IMR-90 (cell line): Measurements from ENCODE around the gene RAPGEF5. TPM values are rescaled to one million over a fixed set of nuclear protein-coding genes. Genes with fewer than 3 reads are reported as not detected.

Experiments
- ATAC-seq: fragments of 200-7000 bp; cut with Tn5 transposase; 2 replicates; pipeline ENCODE4 v1.9.1; 2020; ENCODE audit warnings: low read depth, mild to moderate bottlenecking, moderate library complexity
- BruUV-seq: library from RNA; stranded (reverse); fragments of 400-500 nt; replicated peaks from 2 replicates; lab custom pipeline; 2021; lab: Mats Ljungman, UMichigan
- CTCF ChIA-PET: fragments of 300-600 bp; formaldehyde crosslinking; extraction: SDS; loops from one replicate; lab custom pipeline; 2021; ENCODE audit warnings: antibody characterized with exemption; lab: Yijun Ruan, JAX
- POLR2A ChIA-PET: fragments of 300-600 bp; sonication (Branson Sonifier 250); formaldehyde crosslinking; loops from one replicate; lab custom pipeline; 2022; ENCODE audit warnings: antibody characterized with exemption; ENCODE audit not compliant: unreplicated experiment; lab: Charles Lee
- DNase-seq: peaks from one replicate; pipeline ENCODE4 v3.0.0; 2013
- H2AFZ ChIP-seq: replicated peaks from 2 replicates; pipeline ENCODE3; 2013; ENCODE audit warnings: low read length, mild to moderate bottlenecking; ENCODE audit not compliant: poor library complexity
- H2AK5ac ChIP-seq: 2 replicates; pipeline ENCODE4 v1.6.1; 2013; ENCODE audit warnings: low read depth, low read length, inconsistent platforms
- H2AK9ac ChIP-seq: replicated peaks from 2 replicates; pipeline ENCODE3; 2013; ENCODE audit warnings: mild to moderate bottlenecking, low read depth, low read length, moderate library complexity; ENCODE audit not compliant: poor library complexity
- H2BK120ac ChIP-seq: 2 replicates; pipeline ENCODE4 v1.6.1; 2013; ENCODE audit warnings: low read depth, low read length, inconsistent platforms
- H2BK15ac ChIP-seq: 3 replicates; pipeline ENCODE4 v1.6.1; 2013; ENCODE audit warnings: low read depth, low read length, inconsistent platforms
- H2BK20ac ChIP-seq: 2 replicates; pipeline ENCODE4 v1.6.1; 2013; ENCODE audit warnings: low read depth, mild to moderate bottlenecking, inconsistent platforms, low read length, moderate library complexity
- H2BK5ac ChIP-seq: 2 replicates; pipeline ENCODE4 v1.6.1; 2013; ENCODE audit warnings: mild to moderate bottlenecking, low read depth, low read length, inconsistent platforms; ENCODE audit not compliant: poor library complexity, severe bottlenecking
- H3K14ac ChIP-seq: replicated peaks from 2 replicates; pipeline ENCODE4 v1.6.1; 2013; ENCODE audit warnings: low read depth, low read length, inconsistent platforms
- H3K18ac ChIP-seq: 2 replicates; pipeline ENCODE4 v1.6.1; 2013; ENCODE audit warnings: low read depth, low read length, control low read depth
- H3K23ac ChIP-seq: 2 replicates; pipeline ENCODE4 v1.6.1; 2013; ENCODE audit warnings: low read depth, low read length, inconsistent platforms
- H3K27ac ChIP-seq: 2 replicates; pipeline ENCODE4 v1.5.1; 2013; ENCODE audit warnings: mild to moderate bottlenecking, control low read depth, low read length; ENCODE audit not compliant: insufficient read depth
- H3K27me3 ChIP-seq: 2 replicates; pipeline ENCODE4 v1.6.1; 2013; ENCODE audit warnings: low read length; ENCODE audit not compliant: control insufficient read depth, insufficient read depth
- H3K36me3 ChIP-seq: 2 replicates; pipeline ENCODE4 v1.6.1; 2013; ENCODE audit warnings: low read length, mixed read lengths; ENCODE audit not compliant: control insufficient read depth, insufficient read depth
- H3K4ac ChIP-seq: 2 replicates; pipeline ENCODE4 v1.6.1; 2013; ENCODE audit warnings: low read depth, low read length, inconsistent platforms
- H3K4me1 ChIP-seq: 2 replicates; pipeline ENCODE4 v1.6.1; 2013; ENCODE audit warnings: low read length, mixed read lengths; ENCODE audit not compliant: control insufficient read depth, insufficient read depth
- H3K4me2 ChIP-seq: 2 replicates; pipeline ENCODE4 v1.6.1; 2013; ENCODE audit warnings: low read depth, mild to moderate bottlenecking, control low read depth, low read length, moderate library complexity
- H3K4me3 ChIP-seq: 2 replicates; pipeline ENCODE4 v1.5.1; 2013; ENCODE audit warnings: low read depth, mild to moderate bottlenecking, control low read depth, low read length, moderate library complexity; ENCODE audit not compliant: insufficient read depth
- H3K56ac ChIP-seq: 2 replicates; pipeline ENCODE4 v1.6.1; 2013; ENCODE audit warnings: low read length, inconsistent platforms; ENCODE audit not compliant: insufficient read depth; ENCODE audit errors: extremely low read depth
- H3K79me1 ChIP-seq, 2 experiments: 2 replicates each; pipeline ENCODE4 v1.6.1; 2013; ENCODE audit warnings: low read length in 2 of 2, inconsistent platforms in 1 of 2, low read depth in 1 of 2
- H3K9ac ChIP-seq: 2 replicates; pipeline ENCODE4 v1.6.1; 2013; ENCODE audit warnings: low read depth, low read length, control low read depth
- H3K9me1 ChIP-seq: 2 replicates; pipeline ENCODE4 v1.6.1; 2013; ENCODE audit warnings: low read length, inconsistent platforms; ENCODE audit not compliant: insufficient read depth
- H3K9me3 ChIP-seq: 2 replicates; pipeline ENCODE4 v1.6.1; 2013; ENCODE audit warnings: low read length; ENCODE audit not compliant: control insufficient read depth, insufficient read depth
- H4K20me1 ChIP-seq: 2 replicates; pipeline ENCODE4 v1.6.1; 2013; ENCODE audit warnings: low read length, inconsistent platforms; ENCODE audit not compliant: insufficient read depth
- H4K5ac ChIP-seq: 2 replicates; pipeline ENCODE4 v1.6.1; 2013; ENCODE audit warnings: mild to moderate bottlenecking, low read depth, low read length, control low read depth
- H4K8ac ChIP-seq, 2 experiments: 2 replicates each; pipeline ENCODE4 v1.6.1; 2013; ENCODE audit warnings: low read depth in 2 of 2, low read length in 2 of 2, control low read depth in 1 of 2, inconsistent platforms in 1 of 2
- H4K91ac ChIP-seq: 2 replicates; pipeline ENCODE4 v1.6.1; 2013; ENCODE audit warnings: low read depth, low read length, inconsistent platforms; ENCODE audit not compliant: insufficient read depth
- CHD1 ChIP-seq: IDR thresholded peaks from 2 replicates; pipeline ENCODE4 v1.6.1; 2012; ENCODE audit warnings: low read depth, low read length, improper control_type of control experiment
- FOS ChIP-seq: fragments of 150-350 bp; IDR thresholded peaks from 2 replicates; pipeline ENCODE4 v1.6.1; 2016; ENCODE audit warnings: low read depth, low read length
- MXI1 ChIP-seq: IDR thresholded peaks from 2 replicates; pipeline ENCODE4 v1.6.1; 2012; ENCODE audit warnings: low read depth, mild to moderate bottlenecking, low read length, moderate library complexity, borderline replicate concordance
- RCOR1 ChIP-seq: IDR thresholded peaks from 2 replicates; pipeline ENCODE4 v1.6.1; 2012; ENCODE audit warnings: mild to moderate bottlenecking, low read length, improper control_type of control experiment; ENCODE audit not compliant: insufficient replicate concordance
- RFX5 ChIP-seq: IDR thresholded peaks from 2 replicates; pipeline ENCODE4 v1.8.0; 2012; ENCODE audit warnings: low read depth, mild to moderate bottlenecking, low read length, moderate library complexity
- WGBS, 2 experiments: methylation state at CpG; one replicate each; pipeline versions ENCODE4 v1.1.5 to v1.1.7; 2013; ENCODE audit warnings: missing lambda C conversion rate in 2 of 2; ENCODE audit not compliant: insufficient read length in 1 of 2; ENCODE audit errors: extremely low coverage in 2 of 2; 5-methylcytosine and 5-hydroxymethylcytosine counted together
- dilution Hi-C: fragments of 300-500 bp; cut with HindIII; formaldehyde crosslinking; loops from one replicate; pipeline ENCODE4 v1.14.3; 2018; ENCODE audit warnings: low sequenced_read_pairs; ENCODE audit not compliant: unreplicated experiment
- in situ Hi-C: fragments of 300-500 bp; cut with MboI; formaldehyde crosslinking; loops from 3 replicates; pipeline ENCODE4 v1.14.3; 2019; ENCODE audit warnings: low sequenced_read_pairs, inconsistent platforms, mixed read lengths
- intact Hi-C: fragments of 100-400 bp; cut with micrococcal nuclease; formaldehyde crosslinking; loops from 2 replicates; pipeline ENCODE4 v1.10.0; 2022
- polyA plus RNA-seq, 3 experiments: library from polyadenylated mRNA; depleted of rRNA; stranded (reverse); fragments of >200 nt; gene quantifications; 2 replicates each; pipeline ENCODE4 v1.2.3, GENCODE V29; 2012; ENCODE audit warnings: low replicate concordance in 1 of 3
- total RNA-seq: library from RNA; depleted of rRNA; stranded (reverse); fragments of >200 nt; gene quantifications from 2 replicates; pipeline ENCODE4 v1.2.3, GENCODE V29; 2012
- TF ChIP-seq, protein P1 (sequence below): fragments of 150-350 bp; IDR thresholded peaks from 2 replicates; pipeline ENCODE4 v1.6.1; 2017; ENCODE audit warnings: mild to moderate bottlenecking, antibody characterized with exemption, low read length, low read depth
- TF ChIP-seq, protein P2 (sequence below): fragments of 150-350 bp; IDR thresholded peaks from 2 replicates; pipeline ENCODE4 v1.6.1; 2016; ENCODE audit warnings: low read depth, mild to moderate bottlenecking, low read length, moderate library complexity, borderline replicate concordance

RAPGEF5 gene
- total and polyA plus RNA-seq, 2 of the 4 experiments (the other 2 are of a cell fraction) = 0.05 to 0.18 TPM

DNA sequence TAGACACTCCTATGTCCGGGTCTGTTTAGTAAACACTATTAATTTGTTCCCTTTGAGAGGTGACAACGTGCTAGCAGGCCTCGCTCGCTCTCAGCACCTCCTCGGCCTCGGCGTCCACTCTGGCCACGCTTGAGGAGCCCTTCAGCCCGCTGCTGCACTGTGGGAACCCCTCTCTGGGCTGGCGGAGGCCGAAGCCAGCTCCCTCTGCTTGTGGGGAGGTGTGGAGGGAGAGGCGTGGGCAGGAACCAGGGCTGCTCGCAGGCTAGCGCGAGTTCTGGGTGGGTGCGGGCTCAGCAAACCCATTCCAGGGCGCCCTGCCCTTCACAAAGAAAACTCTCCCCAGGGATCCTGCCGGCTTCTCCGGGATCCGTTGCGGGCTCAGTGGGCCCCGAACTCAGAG lies 266.8 kb downstream of the RAPGEF5 start:
- H3K4ac ChIP-seq = no peak overlapping the region
- no TSS peak for BruUV-seq
- no peak overlapping the region for H3K27ac ChIP-seq
- H2AK9ac ChIP-seq = no peak overlapping the region
- in situ Hi-C loops = no loop called here
- no CpG with 5 or more reads among the region's 22 CpGs for WGBS, 2 experiments
- no peak for DNase-seq
- no peak overlapping the region for H3K4me3 ChIP-seq
- TF ChIP-seq RFX5 (no peak), MXI1 (no peak), FOS (no peak), RCOR1 (no peak), CHD1 (no peak)
- TF ChIP-seq, protein P1, sequence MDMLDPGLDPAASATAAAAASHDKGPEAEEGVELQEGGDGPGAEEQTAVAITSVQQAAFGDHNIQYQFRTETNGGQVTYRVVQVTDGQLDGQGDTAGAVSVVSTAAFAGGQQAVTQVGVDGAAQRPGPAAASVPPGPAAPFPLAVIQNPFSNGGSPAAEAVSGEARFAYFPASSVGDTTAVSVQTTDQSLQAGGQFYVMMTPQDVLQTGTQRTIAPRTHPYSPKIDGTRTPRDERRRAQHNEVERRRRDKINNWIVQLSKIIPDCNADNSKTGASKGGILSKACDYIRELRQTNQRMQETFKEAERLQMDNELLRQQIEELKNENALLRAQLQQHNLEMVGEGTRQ = no peak
- TF ChIP-seq, protein P2, sequence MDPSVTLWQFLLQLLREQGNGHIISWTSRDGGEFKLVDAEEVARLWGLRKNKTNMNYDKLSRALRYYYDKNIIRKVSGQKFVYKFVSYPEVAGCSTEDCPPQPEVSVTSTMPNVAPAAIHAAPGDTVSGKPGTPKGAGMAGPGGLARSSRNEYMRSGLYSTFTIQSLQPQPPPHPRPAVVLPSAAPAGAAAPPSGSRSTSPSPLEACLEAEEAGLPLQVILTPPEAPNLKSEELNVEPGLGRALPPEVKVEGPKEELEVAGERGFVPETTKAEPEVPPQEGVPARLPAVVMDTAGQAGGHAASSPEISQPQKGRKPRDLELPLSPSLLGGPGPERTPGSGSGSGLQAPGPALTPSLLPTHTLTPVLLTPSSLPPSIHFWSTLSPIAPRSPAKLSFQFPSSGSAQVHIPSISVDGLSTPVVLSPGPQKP = no peak
- no peak overlapping the region for H2BK120ac ChIP-seq
- H3K36me3 ChIP-seq = no peaks in the 10 kb centered on the region
- H4K5ac ChIP-seq = no peak overlapping the region
- H4K91ac ChIP-seq = no peak overlapping the region
- ATAC-seq = no peak
- no peak overlapping the region for H4K8ac ChIP-seq
- dilution Hi-C loops = no loop called here
- no peak overlapping the region for H3K4me2 ChIP-seq
- no peaks in the 10 kb centered on the region for H3K79me1 ChIP-seq
- intact Hi-C loops = no loop called here
- H3K56ac ChIP-seq = no peak overlapping the region
- H2AK5ac ChIP-seq = no peak overlapping the region
- no peak overlapping the region for H2BK15ac ChIP-seq
- no peak overlapping the region for H2AFZ ChIP-seq
- H3K9me3 ChIP-seq = no peaks in the 10 kb centered on the region
- 0 out of 2 replicates have a peak, but pooled peaks cover 2% of the 10 kb centered on the region for H3K27me3 ChIP-seq
- H3K9ac ChIP-seq = no peak overlapping the region
- H4K20me1 ChIP-seq = no peaks in the 10 kb centered on the region
- no peak overlapping the region for H3K23ac ChIP-seq
- H3K14ac ChIP-seq = no peak overlapping the region
- H3K18ac ChIP-seq = no peak overlapping the region
- no peaks in the 10 kb centered on the region for H3K9me1 ChIP-seq
- ChIA-PET POLR2A (no interaction called here), CTCF (interaction anchor here (1.4 kb wide), 1 partner anchor 21 kb away, joined by 5 read pairs; no protein-coding TSS in a partner anchor)
- H2BK5ac ChIP-seq = no peak overlapping the region
- H2BK20ac ChIP-seq = no peak overlapping the region
- H3K4me1 ChIP-seq = no peaks in the 10 kb centered on the region
